Sigmoid colon (tissue), 3 donors: ENCODE data around the gene MC2R.

Experiments
- POLR2A ChIP-seq, 2 donors: fragments of 450-650 bp; IDR thresholded peaks; one replicate each; pipeline ENCODE4 v1.6.1; 2016; ENCODE audit warnings: antibody characterized with exemption in 2 of 2, mild to moderate bottlenecking in 2 of 2, moderate library complexity in 2 of 2
- TF ChIP-seq, protein P1 (sequence below), 4 experiments: fragments of 450-650 bp in 3 of 4; fragments of 200-600 bp in 1 of 4; IDR thresholded peaks; one replicate each; pipeline ENCODE4 v1.5.1; 2016 to 2019; ENCODE audit warnings: antibody characterized with exemption in 4 of 4, mild to moderate bottlenecking in 3 of 4, moderate library complexity in 2 of 4

DNA sequence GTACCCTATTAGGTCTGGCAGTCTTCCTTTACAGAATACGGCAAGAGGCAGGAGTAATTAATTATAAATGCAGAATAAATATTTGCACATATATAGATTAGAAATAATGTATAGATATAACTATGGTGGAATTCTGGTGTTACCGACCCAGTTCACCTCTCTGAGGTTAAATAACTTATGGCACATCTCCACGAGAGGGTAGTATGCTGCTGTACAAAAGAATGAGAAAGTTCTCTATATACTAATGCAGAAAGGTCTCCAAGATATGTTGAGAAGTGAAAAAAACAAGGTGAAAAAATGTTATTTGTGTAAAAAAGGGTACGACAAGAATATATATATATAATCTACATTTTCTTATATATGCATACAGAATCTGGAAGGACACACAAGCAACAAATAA is 40.8 kb downstream of the MC2R start:
- TF ChIP-seq, protein P1, sequence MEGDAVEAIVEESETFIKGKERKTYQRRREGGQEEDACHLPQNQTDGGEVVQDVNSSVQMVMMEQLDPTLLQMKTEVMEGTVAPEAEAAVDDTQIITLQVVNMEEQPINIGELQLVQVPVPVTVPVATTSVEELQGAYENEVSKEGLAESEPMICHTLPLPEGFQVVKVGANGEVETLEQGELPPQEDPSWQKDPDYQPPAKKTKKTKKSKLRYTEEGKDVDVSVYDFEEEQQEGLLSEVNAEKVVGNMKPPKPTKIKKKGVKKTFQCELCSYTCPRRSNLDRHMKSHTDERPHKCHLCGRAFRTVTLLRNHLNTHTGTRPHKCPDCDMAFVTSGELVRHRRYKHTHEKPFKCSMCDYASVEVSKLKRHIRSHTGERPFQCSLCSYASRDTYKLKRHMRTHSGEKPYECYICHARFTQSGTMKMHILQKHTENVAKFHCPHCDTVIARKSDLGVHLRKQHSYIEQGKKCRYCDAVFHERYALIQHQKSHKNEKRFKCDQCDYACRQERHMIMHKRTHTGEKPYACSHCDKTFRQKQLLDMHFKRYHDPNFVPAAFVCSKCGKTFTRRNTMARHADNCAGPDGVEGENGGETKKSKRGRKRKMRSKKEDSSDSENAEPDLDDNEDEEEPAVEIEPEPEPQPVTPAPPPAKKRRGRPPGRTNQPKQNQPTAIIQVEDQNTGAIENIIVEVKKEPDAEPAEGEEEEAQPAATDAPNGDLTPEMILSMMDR (IDR thresholded peaks at IDR 0.05), result no peak
- TF ChIP-seq POLR2A (IDR thresholded peaks at IDR 0.05), result no peak
